IMR-90 (cell line): ENCODE results near the gene ATP5MC3. TPM values are rescaled to one million over a fixed set of nuclear protein-coding genes. Genes with fewer than 3 reads are reported as not detected.
A peak's percentile ranks its signal among the peaks of the same experiment; 100 is the strongest.

ENCODE experiments used
- ATAC-seq: fragments of 200-7000 bp; cut with Tn5 transposase; 2 replicates; pipeline ENCODE4 v1.9.1; 2020; ENCODE audit warnings: low read depth, mild to moderate bottlenecking, moderate library complexity
- BruUV-seq: library from RNA; stranded (reverse); fragments of 400-500 nt; replicated peaks from 2 replicates; lab custom pipeline; 2021; lab: Mats Ljungman, UMichigan
- CTCF ChIA-PET: fragments of 300-600 bp; formaldehyde crosslinking; extraction: SDS; loops from one replicate; lab custom pipeline; 2021; ENCODE audit warnings: antibody characterized with exemption; lab: Yijun Ruan, JAX
- POLR2A ChIA-PET: fragments of 300-600 bp; sonication (Branson Sonifier 250); formaldehyde crosslinking; loops from one replicate; lab custom pipeline; 2022; ENCODE audit warnings: antibody characterized with exemption; ENCODE audit not compliant: unreplicated experiment; lab: Charles Lee
- DNase-seq: peaks from one replicate; pipeline ENCODE4 v3.0.0; 2013
- H2AFZ ChIP-seq: replicated peaks from 2 replicates; pipeline ENCODE3; 2013; ENCODE audit warnings: low read length, mild to moderate bottlenecking; ENCODE audit not compliant: poor library complexity
- H2AK5ac ChIP-seq: 2 replicates; pipeline ENCODE4 v1.6.1; 2013; ENCODE audit warnings: low read depth, low read length, inconsistent platforms
- H2AK9ac ChIP-seq: replicated peaks from 2 replicates; pipeline ENCODE3; 2013; ENCODE audit warnings: mild to moderate bottlenecking, low read depth, low read length, moderate library complexity; ENCODE audit not compliant: poor library complexity
- H2BK120ac ChIP-seq: 2 replicates; pipeline ENCODE4 v1.6.1; 2013; ENCODE audit warnings: low read depth, low read length, inconsistent platforms
- H2BK15ac ChIP-seq: 3 replicates; pipeline ENCODE4 v1.6.1; 2013; ENCODE audit warnings: low read depth, low read length, inconsistent platforms
- H2BK20ac ChIP-seq: 2 replicates; pipeline ENCODE4 v1.6.1; 2013; ENCODE audit warnings: low read depth, mild to moderate bottlenecking, inconsistent platforms, low read length, moderate library complexity
- H2BK5ac ChIP-seq: 2 replicates; pipeline ENCODE4 v1.6.1; 2013; ENCODE audit warnings: mild to moderate bottlenecking, low read depth, low read length, inconsistent platforms; ENCODE audit not compliant: poor library complexity, severe bottlenecking
- H3K14ac ChIP-seq: replicated peaks from 2 replicates; pipeline ENCODE4 v1.6.1; 2013; ENCODE audit warnings: low read depth, low read length, inconsistent platforms
- H3K18ac ChIP-seq: 2 replicates; pipeline ENCODE4 v1.6.1; 2013; ENCODE audit warnings: low read depth, low read length, control low read depth
- H3K23ac ChIP-seq: 2 replicates; pipeline ENCODE4 v1.6.1; 2013; ENCODE audit warnings: low read depth, low read length, inconsistent platforms
- H3K27ac ChIP-seq: 2 replicates; pipeline ENCODE4 v1.5.1; 2013; ENCODE audit warnings: mild to moderate bottlenecking, control low read depth, low read length; ENCODE audit not compliant: insufficient read depth
- H3K27me3 ChIP-seq: 2 replicates; pipeline ENCODE4 v1.6.1; 2013; ENCODE audit warnings: low read length; ENCODE audit not compliant: control insufficient read depth, insufficient read depth
- H3K36me3 ChIP-seq: 2 replicates; pipeline ENCODE4 v1.6.1; 2013; ENCODE audit warnings: low read length, mixed read lengths; ENCODE audit not compliant: control insufficient read depth, insufficient read depth
- H3K4ac ChIP-seq: 2 replicates; pipeline ENCODE4 v1.6.1; 2013; ENCODE audit warnings: low read depth, low read length, inconsistent platforms
- H3K4me1 ChIP-seq: 2 replicates; pipeline ENCODE4 v1.6.1; 2013; ENCODE audit warnings: low read length, mixed read lengths; ENCODE audit not compliant: control insufficient read depth, insufficient read depth
- H3K4me2 ChIP-seq: 2 replicates; pipeline ENCODE4 v1.6.1; 2013; ENCODE audit warnings: low read depth, mild to moderate bottlenecking, control low read depth, low read length, moderate library complexity
- H3K4me3 ChIP-seq: 2 replicates; pipeline ENCODE4 v1.5.1; 2013; ENCODE audit warnings: low read depth, mild to moderate bottlenecking, control low read depth, low read length, moderate library complexity; ENCODE audit not compliant: insufficient read depth
- H3K56ac ChIP-seq: 2 replicates; pipeline ENCODE4 v1.6.1; 2013; ENCODE audit warnings: low read length, inconsistent platforms; ENCODE audit not compliant: insufficient read depth; ENCODE audit errors: extremely low read depth
- H3K79me1 ChIP-seq, 2 experiments: 2 replicates each; pipeline ENCODE4 v1.6.1; 2013; ENCODE audit warnings: low read length in 2 of 2, inconsistent platforms in 1 of 2, low read depth in 1 of 2
- H3K9ac ChIP-seq: 2 replicates; pipeline ENCODE4 v1.6.1; 2013; ENCODE audit warnings: low read depth, low read length, control low read depth
- H3K9me1 ChIP-seq: 2 replicates; pipeline ENCODE4 v1.6.1; 2013; ENCODE audit warnings: low read length, inconsistent platforms; ENCODE audit not compliant: insufficient read depth
- H3K9me3 ChIP-seq: 2 replicates; pipeline ENCODE4 v1.6.1; 2013; ENCODE audit warnings: low read length; ENCODE audit not compliant: control insufficient read depth, insufficient read depth
- H4K20me1 ChIP-seq: 2 replicates; pipeline ENCODE4 v1.6.1; 2013; ENCODE audit warnings: low read length, inconsistent platforms; ENCODE audit not compliant: insufficient read depth
- H4K5ac ChIP-seq: 2 replicates; pipeline ENCODE4 v1.6.1; 2013; ENCODE audit warnings: mild to moderate bottlenecking, low read depth, low read length, control low read depth
- H4K8ac ChIP-seq, 2 experiments: 2 replicates each; pipeline ENCODE4 v1.6.1; 2013; ENCODE audit warnings: low read depth in 2 of 2, low read length in 2 of 2, control low read depth in 1 of 2, inconsistent platforms in 1 of 2
- H4K91ac ChIP-seq: 2 replicates; pipeline ENCODE4 v1.6.1; 2013; ENCODE audit warnings: low read depth, low read length, inconsistent platforms; ENCODE audit not compliant: insufficient read depth
- BHLHE40 ChIP-seq: fragments of 150-350 bp; IDR thresholded peaks from 2 replicates; pipeline ENCODE4 v1.6.1; 2016; ENCODE audit warnings: mild to moderate bottlenecking, low read depth, low read length
- CEBPB ChIP-seq: IDR thresholded peaks from 2 replicates; pipeline ENCODE4 v1.6.1; 2012; ENCODE audit warnings: low read depth, low read length, improper control_type of control experiment
- CHD1 ChIP-seq: IDR thresholded peaks from 2 replicates; pipeline ENCODE4 v1.6.1; 2012; ENCODE audit warnings: low read depth, low read length, improper control_type of control experiment
- FOS ChIP-seq: fragments of 150-350 bp; IDR thresholded peaks from 2 replicates; pipeline ENCODE4 v1.6.1; 2016; ENCODE audit warnings: low read depth, low read length
- MAFK ChIP-seq: IDR thresholded peaks from 2 replicates; pipeline ENCODE4 v1.6.1; 2012; ENCODE audit warnings: low read depth, low read length, improper control_type of control experiment
- MAZ ChIP-seq: IDR thresholded peaks from 2 replicates; pipeline ENCODE4 v1.6.1; 2012; ENCODE audit warnings: low read depth, mild to moderate bottlenecking, low read length, improper control_type of control experiment, moderate library complexity, borderline replicate concordance
- MXI1 ChIP-seq: IDR thresholded peaks from 2 replicates; pipeline ENCODE4 v1.6.1; 2012; ENCODE audit warnings: low read depth, mild to moderate bottlenecking, low read length, moderate library complexity, borderline replicate concordance
- NFE2L2 ChIP-seq: fragments of 150-350 bp; IDR thresholded peaks from 2 replicates; pipeline ENCODE4 v1.6.1; 2016; ENCODE audit warnings: low read depth, mild to moderate bottlenecking, low read length
- POLR2A ChIP-seq: IDR thresholded peaks from 2 replicates; pipeline ENCODE4 v1.6.1; 2012; ENCODE audit warnings: mild to moderate bottlenecking, low read depth, low read length
- RAD21 ChIP-seq: IDR thresholded peaks from 2 replicates; pipeline ENCODE4 v1.6.1; 2012; ENCODE audit warnings: low read length, improper control_type of control experiment
- RCOR1 ChIP-seq: IDR thresholded peaks from 2 replicates; pipeline ENCODE4 v1.6.1; 2012; ENCODE audit warnings: mild to moderate bottlenecking, low read length, improper control_type of control experiment; ENCODE audit not compliant: insufficient replicate concordance
- RFX5 ChIP-seq: IDR thresholded peaks from 2 replicates; pipeline ENCODE4 v1.8.0; 2012; ENCODE audit warnings: low read depth, mild to moderate bottlenecking, low read length, moderate library complexity
- SMC3 ChIP-seq: fragments of 150-350 bp; IDR thresholded peaks from 2 replicates; pipeline ENCODE4 v1.6.1; 2016; ENCODE audit warnings: low read depth, mild to moderate bottlenecking, antibody characterized with exemption, low read length, moderate library complexity
- USF2 ChIP-seq: fragments of 150-350 bp; IDR thresholded peaks from 2 replicates; pipeline ENCODE4 v1.6.1; 2017; ENCODE audit warnings: mild to moderate bottlenecking, antibody characterized with exemption, low read length, low read depth
- WGBS, 2 experiments: methylation state at CpG; one replicate each; pipeline versions ENCODE4 v1.1.5 to v1.1.7; 2013; ENCODE audit warnings: missing lambda C conversion rate in 2 of 2; ENCODE audit not compliant: insufficient read length in 1 of 2; ENCODE audit errors: extremely low coverage in 2 of 2; 5-methylcytosine and 5-hydroxymethylcytosine counted together
- dilution Hi-C: fragments of 300-500 bp; cut with HindIII; formaldehyde crosslinking; loops from one replicate; pipeline ENCODE4 v1.14.3; 2018; ENCODE audit warnings: low sequenced_read_pairs; ENCODE audit not compliant: unreplicated experiment
- in situ Hi-C: fragments of 300-500 bp; cut with MboI; formaldehyde crosslinking; loops from 3 replicates; pipeline ENCODE4 v1.14.3; 2019; ENCODE audit warnings: low sequenced_read_pairs, inconsistent platforms, mixed read lengths
- intact Hi-C: fragments of 100-400 bp; cut with micrococcal nuclease; formaldehyde crosslinking; loops from 2 replicates; pipeline ENCODE4 v1.10.0; 2022
- polyA plus RNA-seq, 3 experiments: library from polyadenylated mRNA; depleted of rRNA; stranded (reverse); fragments of >200 nt; gene quantifications; 2 replicates each; pipeline ENCODE4 v1.2.3, GENCODE V29; 2012; ENCODE audit warnings: low replicate concordance in 1 of 3
- total RNA-seq: library from RNA; depleted of rRNA; stranded (reverse); fragments of >200 nt; gene quantifications from 2 replicates; pipeline ENCODE4 v1.2.3, GENCODE V29; 2012
- TF ChIP-seq, protein P1 (sequence below): fragments of 150-350 bp; IDR thresholded peaks from 2 replicates; pipeline ENCODE4 v1.6.1; 2016; ENCODE audit warnings: low read depth, mild to moderate bottlenecking, low read length, moderate library complexity, borderline replicate concordance
- TF ChIP-seq, protein P2 (sequence below): conservative IDR thresholded peaks from 2 replicates; pipeline ENCODE4 v1.5.1; 2012; ENCODE audit warnings: mild to moderate bottlenecking, low read depth, low read length, improper control_type of control experiment

The ATP5MC3 gene
- total and polyA plus RNA-seq, 2 of the 4 experiments (the other 2 are of a cell fraction), result 167 to 365 TPM

GRCh38 chr2:175151791-175152190 lies 29.7 kb downstream of the ATP5MC3 start:
- peaks cover 6% of the 10 kb centered on the region; the same call in 1 of the 2 replicates for H3K36me3 ChIP-seq
- DNase-seq, result peak; percentile 13
- H3K9me3 ChIP-seq, result no peaks in the 10 kb centered on the region
- no peak overlapping the region for H2AK9ac ChIP-seq
- TF ChIP-seq MAZ (no peak), RAD21 (no peak), FOS (no peak), NFE2L2 (no peak), SMC3 (no peak), CHD1 (no peak), USF2 (no peak), MAFK (no peak), RCOR1 (no peak), CEBPB (no peak), MXI1 (no peak), RFX5 (no peak), BHLHE40 (no peak), POLR2A (no peak)
- TF ChIP-seq, protein P1, sequence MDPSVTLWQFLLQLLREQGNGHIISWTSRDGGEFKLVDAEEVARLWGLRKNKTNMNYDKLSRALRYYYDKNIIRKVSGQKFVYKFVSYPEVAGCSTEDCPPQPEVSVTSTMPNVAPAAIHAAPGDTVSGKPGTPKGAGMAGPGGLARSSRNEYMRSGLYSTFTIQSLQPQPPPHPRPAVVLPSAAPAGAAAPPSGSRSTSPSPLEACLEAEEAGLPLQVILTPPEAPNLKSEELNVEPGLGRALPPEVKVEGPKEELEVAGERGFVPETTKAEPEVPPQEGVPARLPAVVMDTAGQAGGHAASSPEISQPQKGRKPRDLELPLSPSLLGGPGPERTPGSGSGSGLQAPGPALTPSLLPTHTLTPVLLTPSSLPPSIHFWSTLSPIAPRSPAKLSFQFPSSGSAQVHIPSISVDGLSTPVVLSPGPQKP, result no peak
- TF ChIP-seq, protein P2, sequence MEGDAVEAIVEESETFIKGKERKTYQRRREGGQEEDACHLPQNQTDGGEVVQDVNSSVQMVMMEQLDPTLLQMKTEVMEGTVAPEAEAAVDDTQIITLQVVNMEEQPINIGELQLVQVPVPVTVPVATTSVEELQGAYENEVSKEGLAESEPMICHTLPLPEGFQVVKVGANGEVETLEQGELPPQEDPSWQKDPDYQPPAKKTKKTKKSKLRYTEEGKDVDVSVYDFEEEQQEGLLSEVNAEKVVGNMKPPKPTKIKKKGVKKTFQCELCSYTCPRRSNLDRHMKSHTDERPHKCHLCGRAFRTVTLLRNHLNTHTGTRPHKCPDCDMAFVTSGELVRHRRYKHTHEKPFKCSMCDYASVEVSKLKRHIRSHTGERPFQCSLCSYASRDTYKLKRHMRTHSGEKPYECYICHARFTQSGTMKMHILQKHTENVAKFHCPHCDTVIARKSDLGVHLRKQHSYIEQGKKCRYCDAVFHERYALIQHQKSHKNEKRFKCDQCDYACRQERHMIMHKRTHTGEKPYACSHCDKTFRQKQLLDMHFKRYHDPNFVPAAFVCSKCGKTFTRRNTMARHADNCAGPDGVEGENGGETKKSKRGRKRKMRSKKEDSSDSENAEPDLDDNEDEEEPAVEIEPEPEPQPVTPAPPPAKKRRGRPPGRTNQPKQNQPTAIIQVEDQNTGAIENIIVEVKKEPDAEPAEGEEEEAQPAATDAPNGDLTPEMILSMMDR, result no peak
- H2AFZ ChIP-seq, result no peak overlapping the region
- H3K9ac ChIP-seq, result no peak overlapping the region
- no peak overlapping the region for H3K56ac ChIP-seq
- H3K9me1 ChIP-seq, result peaks cover 7% of the 10 kb centered on the region
- no peak overlapping the region for H2BK15ac ChIP-seq
- no peaks in the 10 kb centered on the region for H3K27me3 ChIP-seq
- in situ Hi-C loops (no loop called here), dilution Hi-C loops (no loop called here), intact Hi-C loops (no loop called here)
- no peak overlapping the region for H3K18ac ChIP-seq
- no peak overlapping the region for H3K4me3 ChIP-seq
- H3K4me1 ChIP-seq, result peaks cover 6% of the 10 kb centered on the region
- no peak overlapping the region for H3K27ac ChIP-seq
- no peak overlapping the region for H4K5ac ChIP-seq
- WGBS, 2 experiments, result no CpG with 5 or more reads among the region's 1 CpG
- no peak overlapping the region for H2BK120ac ChIP-seq
- H3K79me1 ChIP-seq, result peaks cover 25 to 52% of the 10 kb centered on the region in 2 experiments
- H2AK5ac ChIP-seq, result no peak overlapping the region
- H3K4ac ChIP-seq, result no peak overlapping the region
- ATAC-seq, result no peak
- no peak overlapping the region for H3K4me2 ChIP-seq
- peaks cover 68% of the 10 kb centered on the region for H4K20me1 ChIP-seq
- no peak overlapping the region for H2BK5ac ChIP-seq
- H4K8ac ChIP-seq, result no peak overlapping the region
- no TSS peak for BruUV-seq
- no peak overlapping the region for H3K23ac ChIP-seq
- ChIA-PET CTCF (no interaction called here), POLR2A (no interaction called here)
- H3K14ac ChIP-seq, result no peak overlapping the region
- no peak overlapping the region for H2BK20ac ChIP-seq
- no peak overlapping the region for H4K91ac ChIP-seq
